Measurements from ENCODE around the gene TATDN2. TPM values are rescaled to one million over a fixed set of nuclear protein-coding genes. Genes with fewer than 3 reads are reported as not detected.
A peak's percentile ranks its signal among the peaks of the same experiment; 100 is the strongest.

TATDN2 gene
- total and polyA plus RNA-seq, 10 donors: 15.4 to 56.1 (median 36.0) TPM

- DNase-seq: no peak
- no peak for TF ChIP-seq CTCF (IDR thresholded peaks at IDR 0.05 in 8 of 11, conservative IDR thresholded peaks at IDR 0.05 in 3 of 11)
- no peak for TF ChIP-seq POLR2A (IDR thresholded peaks at IDR 0.05)
- peak in 1 of 3 donors; percentile 53 for TF ChIP-seq POLR2AphosphoS5 (IDR thresholded peaks at IDR 0.05)
- Histone ChIP-seq H3K9me3 (peaks cover 2 to 29% (median 25%) of the 10 kb centered on the region in 8 donors), H3K36me3 (peaks cover 0 to 59% (median 10%) of the 10 kb centered on the region in 6 donors), H3K27me3 (replicated peaks in 1 of 7) (no peaks in the 10 kb centered on the region), H3K27ac (peak overlapping the region; percentile 22 to 76 (median 54)), H3K4me3 (no peak overlapping the region), H3K4me1 (peaks cover 3 to 39% (median 20%) of the 10 kb centered on the region in 6 donors)
- intact Hi-C loops (cut with DNase I; ENCODE audit: low total_unique reads): no loop called here
- 61 to 69% (median 64%) methylated on average over 7 of the region's 7 CpGs for WGBS, 5 donors
These were observed 5.8 kb upstream of the TATDN2 start for GRCh38 chr3:10242182-10243065.

- Histone ChIP-seq H3K27me3 (replicated peaks in 1 of 7) (no peaks in the 10 kb centered on the region), H3K9me3 (peaks cover 2 to 29% (median 25%) of the 10 kb centered on the region in 8 donors), H3K4me3 (no peak overlapping the region), H3K4me1 (peaks cover 4 to 41% (median 27%) of the 10 kb centered on the region in 6 donors), H3K36me3 (peaks cover 0 to 48% (median 4%) of the 10 kb centered on the region in 6 donors), H3K27ac (peak overlapping the region in 1 of 8 donors; percentile 69)
- TF ChIP-seq CTCF (IDR thresholded peaks at IDR 0.05 in 8 of 11, conservative IDR thresholded peaks at IDR 0.05 in 3 of 11) (no peak), POLR2A (IDR thresholded peaks at IDR 0.05) (no peak), POLR2AphosphoS5 (IDR thresholded peaks at IDR 0.05) (no peak)
- WGBS, 5 donors: 60 to 90% (median 75%) methylated on average over 3 of the region's 3 CpGs
- DNase-seq: no peak
- intact Hi-C loops (cut with DNase I; ENCODE audit: low total_unique reads): no loop called here
These were observed 4.2 kb upstream of the TATDN2 start for GRCh38 chr3:10244009-10244408.

- peak overlapping the region in 4 of 8 donors; percentile 8 to 69 (median 20) for H3K27ac ChIP-seq
- intact Hi-C loops (cut with DNase I; ENCODE audit: low total_unique reads): no loop called here
- TF ChIP-seq CTCF (IDR thresholded peaks at IDR 0.05 in 8 of 11, conservative IDR thresholded peaks at IDR 0.05 in 3 of 11) (no peak), POLR2A (IDR thresholded peaks at IDR 0.05) (no peak), POLR2AphosphoS5 (IDR thresholded peaks at IDR 0.05) (no peak)
- DNase-seq: no peak
- 81 to 93% (median 86%) methylated on average over 6 of the region's 6 CpGs for WGBS, 5 donors
- peaks cover 11 to 53% (median 39%) of the 10 kb centered on the region in 6 donors for H3K4me1 ChIP-seq
- no peaks in the 10 kb centered on the region for H3K27me3 ChIP-seq (replicated peaks in 1 of 7)
- peaks cover 2 to 29% (median 25%) of the 10 kb centered on the region in 8 donors for H3K9me3 ChIP-seq
- peaks cover 0 to 36% (median 0%) of the 10 kb centered on the region in 6 donors for H3K36me3 ChIP-seq
- H3K4me3 ChIP-seq: no peak overlapping the region
These were observed 3.1 kb upstream of the TATDN2 start for GRCh38 chr3:10245081-10245712.

Data from spleen (tissue), 11 donors.